Vagina (tissue), 2 donors: ENCODE measurements around the gene FBXO34.

Source experiments
- CTCF ChIP-seq, 3 experiments: fragments of 450-650 bp in 2 of 3; fragments of 200-600 bp in 1 of 3; sonication (generic) in 1 of 3; IDR thresholded peaks; one replicate each; pipeline ENCODE4 v1.5.1; 2017 to 2019; ENCODE audit warnings: antibody characterized with exemption in 3 of 3, mild to moderate bottlenecking in 2 of 3, moderate library complexity in 2 of 3
- POLR2AphosphoS5 ChIP-seq, 2 donors: sonication (generic); formaldehyde crosslinking; IDR thresholded peaks; one replicate each; pipeline ENCODE4 v1.9.0; 2017; ENCODE audit warnings: antibody characterized with exemption in 2 of 2, mild to moderate bottlenecking in 2 of 2, low read depth in 1 of 2; ENCODE audit not compliant: insufficient read depth in 1 of 2

GRCh38 chr14:55336691-55337090, 65.5 kb downstream of the FBXO34 start:
- TF ChIP-seq POLR2AphosphoS5 (IDR thresholded peaks at IDR 0.05; ENCODE audit: insufficient read depth in 1 of 2, low read depth in 1 of 2): no peak
- no peak for TF ChIP-seq CTCF (IDR thresholded peaks at IDR 0.05)
